PC-3 (cell line): ENCODE measurements around the gene PRKCQ.

Experiments used
- EZH2phosphoT487 ChIP-seq: fragments of 300-600 bp; sonication (generic); IDR thresholded peaks from 2 replicates; pipeline ENCODE4 v1.6.1; 2018; ENCODE audit warnings: mild to moderate bottlenecking, antibody characterized with exemption, low read length, borderline replicate concordance
- TF ChIP-seq, protein P1 (sequence below): fragments of 300-600 bp; sonication (generic); conservative IDR thresholded peaks from 2 replicates; pipeline ENCODE4 v1.5.1; 2017; ENCODE audit warnings: antibody characterized with exemption, low read depth, mild to moderate bottlenecking, low read length

DNA sequence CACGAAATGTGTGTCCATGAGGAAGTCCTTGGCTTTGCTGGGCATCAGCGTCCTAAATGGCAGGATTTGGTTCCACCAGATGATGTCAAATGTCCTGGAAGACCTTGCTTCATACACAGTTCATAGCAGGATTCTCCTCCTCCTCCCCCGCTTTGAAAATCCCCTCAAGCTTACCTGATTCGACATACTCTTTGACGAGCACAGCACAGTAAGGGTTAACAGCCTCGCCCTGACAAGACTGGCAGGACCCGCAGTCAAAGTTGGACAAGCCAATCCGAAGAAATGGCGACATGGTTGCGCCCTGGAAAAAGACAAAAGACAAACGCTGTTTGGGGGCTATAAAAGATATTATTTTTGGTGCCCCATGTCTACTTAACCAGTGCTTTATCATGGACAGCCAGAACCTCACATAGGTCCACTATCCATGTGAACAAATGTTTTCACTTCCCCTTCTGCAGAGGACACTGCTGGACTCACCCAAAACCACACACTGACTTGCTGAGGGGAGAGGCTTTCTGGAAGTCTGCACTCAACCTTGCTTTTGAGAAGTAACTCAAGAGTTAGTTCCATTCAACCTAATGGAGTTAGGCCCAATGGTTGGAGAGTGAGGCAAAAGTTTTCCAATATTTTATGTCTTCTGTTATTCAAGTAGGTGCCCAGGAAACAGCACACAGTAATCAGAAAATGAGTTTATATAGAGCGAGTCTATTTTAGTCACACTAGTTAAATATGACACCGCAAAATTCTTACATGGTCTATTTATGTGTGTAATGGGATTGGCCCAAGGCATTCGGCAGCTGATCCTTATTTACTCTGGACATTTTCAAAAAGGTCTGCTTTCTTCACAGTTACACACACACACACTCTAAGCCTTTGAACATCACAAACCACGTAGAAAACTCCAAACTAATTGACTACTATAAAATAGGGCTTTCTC, 65.0 kb downstream of the PRKCQ start:
- TF ChIP-seq, protein P1, sequence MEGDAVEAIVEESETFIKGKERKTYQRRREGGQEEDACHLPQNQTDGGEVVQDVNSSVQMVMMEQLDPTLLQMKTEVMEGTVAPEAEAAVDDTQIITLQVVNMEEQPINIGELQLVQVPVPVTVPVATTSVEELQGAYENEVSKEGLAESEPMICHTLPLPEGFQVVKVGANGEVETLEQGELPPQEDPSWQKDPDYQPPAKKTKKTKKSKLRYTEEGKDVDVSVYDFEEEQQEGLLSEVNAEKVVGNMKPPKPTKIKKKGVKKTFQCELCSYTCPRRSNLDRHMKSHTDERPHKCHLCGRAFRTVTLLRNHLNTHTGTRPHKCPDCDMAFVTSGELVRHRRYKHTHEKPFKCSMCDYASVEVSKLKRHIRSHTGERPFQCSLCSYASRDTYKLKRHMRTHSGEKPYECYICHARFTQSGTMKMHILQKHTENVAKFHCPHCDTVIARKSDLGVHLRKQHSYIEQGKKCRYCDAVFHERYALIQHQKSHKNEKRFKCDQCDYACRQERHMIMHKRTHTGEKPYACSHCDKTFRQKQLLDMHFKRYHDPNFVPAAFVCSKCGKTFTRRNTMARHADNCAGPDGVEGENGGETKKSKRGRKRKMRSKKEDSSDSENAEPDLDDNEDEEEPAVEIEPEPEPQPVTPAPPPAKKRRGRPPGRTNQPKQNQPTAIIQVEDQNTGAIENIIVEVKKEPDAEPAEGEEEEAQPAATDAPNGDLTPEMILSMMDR, result no peak
- TF ChIP-seq EZH2phosphoT487, result no peak
